Motor neuron (in vitro differentiated cells): Measurements from ENCODE around the gene DLG1. TPM values are rescaled to one million over a fixed set of nuclear protein-coding genes. Genes with fewer than 3 reads are reported as not detected.

Experiments used
- ATAC-seq, 8 experiments: fragments of 200-7000 bp; cut with Tn5 transposase; replicated peaks in 6 of 8; 2 replicates each; pipeline ENCODE4 v1.8.0; 2021; ENCODE audit warnings: mild to moderate bottlenecking in 8 of 8, moderate library complexity in 8 of 8
- H3K27ac ChIP-seq, 2 donors: fragments of 250-450 bp; sonication (Bioruptor Pico); 2 replicates each; pipeline ENCODE4 v1.9.0; 2021; ENCODE audit warnings: antibody characterized with exemption in 2 of 2, mild to moderate bottlenecking in 2 of 2, moderate library complexity in 1 of 2
- H3K4me1 ChIP-seq, 2 donors: fragments of 250-450 bp; sonication (Bioruptor Pico); replicated peaks in 1 of 2; 2 replicates each; pipeline ENCODE4 v1.6.1; 2021; ENCODE audit warnings: antibody characterized with exemption in 2 of 2, mild to moderate bottlenecking in 2 of 2, moderate library complexity in 1 of 2
- H3K4me3 ChIP-seq, 5 donors: fragments of 250-450 bp; sonication (Bioruptor Pico); 2 replicates each; pipeline ENCODE4 v1.9.0; 2021; ENCODE audit warnings: antibody characterized with exemption in 5 of 5, mild to moderate bottlenecking in 5 of 5, moderate library complexity in 4 of 5
- WGBS, 10 experiments: fragments of 450-650 bp; shearing (Covaris generic); methylation state at CpG; one replicate each; pipeline ENCODE4 v1.0.0; 2022; 5-methylcytosine and 5-hydroxymethylcytosine counted together
- in situ Hi-C, 9 experiments: fragments of 400-800 bp; cut with MboI; loops; one replicate each; pipeline ENCODE4 v1.15.0; 2021; ENCODE audit warnings: low sequenced_read_pairs in 9 of 9, low pct_unique_long_range_greater_than_20kb in 2 of 9; ENCODE audit not compliant: unreplicated experiment in 9 of 9
- total RNA-seq, 8 experiments: library from RNA; unstranded; fragments of 300-600 nt; gene quantifications; 2 replicates each; pipeline versions ENCODE4 v1.2.3 to v1.2.4, GENCODE V29; 2022

Gene DLG1
- total RNA-seq, 8 experiments from 2014 or later = 20.3 to 109 (median 47.7) TPM

GRCh38 chr3:197168606-197169005, 129.8 kb downstream of the DLG1 start:
- in situ Hi-C loops = no loop called here

GRCh38 chr3:197168063-197168462, 130.3 kb downstream of the DLG1 start:
- in situ Hi-C loops = no loop called here
- peaks cover 7 to 12% of the 10 kb centered on the region in 2 donors for H3K4me1 ChIP-seq
- H3K27ac ChIP-seq = no peak overlapping the region
- no peak overlapping the region for H3K4me3 ChIP-seq
- WGBS, 10 experiments = 74 to 100% (median 87%) methylated on average over 1 to 4 of the region's 4 CpGs; no CpG with 5 or more reads in 3 of the 10 experiments
- no peak for ATAC-seq

More at GRCh38 chr3:197168606-197169005, 129.8 kb downstream of the DLG1 start:
- Histone ChIP-seq H3K4me3 (no peak overlapping the region), H3K4me1 (peaks cover 7 to 12% of the 10 kb centered on the region in 2 donors), H3K27ac (no peak overlapping the region)
- WGBS, 10 experiments = 14 to 88% (median 40%) methylated on average over 1 to 2 of the region's 2 CpGs; no CpG with 5 or more reads in 1 of the 10 experiments
- peak; percentile 58 to 91 (median 82) for ATAC-seq

- no peak overlapping the region for H3K4me3 ChIP-seq
- H3K4me1 ChIP-seq = peaks cover 7 to 12% of the 10 kb centered on the region in 2 donors
- no peak for ATAC-seq
- H3K27ac ChIP-seq = no peak overlapping the region
- in situ Hi-C loops = no loop called here
- WGBS, 10 experiments = 64 to 100% (median 100%) methylated on average over 1 to 2 of the region's 2 CpGs; no CpG with 5 or more reads in 1 of the 10 experiments
Observed at GRCh38 chr3:197167549-197167948, 130.9 kb downstream of the DLG1 start.

- WGBS, 10 experiments = 91 to 100% (median 95%) methylated on average over 2 to 6 of the region's 6 CpGs; no CpG with 5 or more reads in 2 of the 10 experiments
- Histone ChIP-seq H3K4me1 (peaks cover 7 to 12% of the 10 kb centered on the region in 2 donors), H3K27ac (no peak overlapping the region), H3K4me3 (no peak overlapping the region)
- no peak for ATAC-seq
- in situ Hi-C loops = no loop called here
Observed at GRCh38 chr3:197165890-197166289, 132.5 kb downstream of the DLG1 start.

DNA sequence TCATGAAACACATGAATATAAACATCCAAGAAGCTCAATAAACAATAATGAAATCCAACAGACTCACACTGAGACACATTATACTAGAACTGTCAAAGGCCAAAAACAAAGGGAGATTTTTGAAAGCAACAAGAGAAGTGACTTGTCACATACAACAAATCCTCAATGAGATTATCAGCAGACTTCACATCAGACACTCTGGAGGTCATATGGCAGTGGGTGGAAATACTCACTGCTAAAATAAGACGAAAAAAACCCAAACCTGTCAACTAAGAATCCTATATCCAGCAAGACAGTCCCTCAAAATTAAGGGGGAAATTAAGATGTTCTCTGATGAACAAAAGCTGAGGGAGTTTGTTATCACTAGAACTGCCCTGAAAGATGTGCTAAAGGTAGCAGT, 143.4 kb downstream of the DLG1 start:
- peaks cover 0 to under 1% of the 10 kb centered on the region in 2 donors for H3K4me1 ChIP-seq
- no peak overlapping the region for H3K4me3 ChIP-seq
- no peak for ATAC-seq
- in situ Hi-C loops = no loop called here
- 80 to 88% (median 82%) methylated on average over 1 of the region's 1 CpG; no CpG with 5 or more reads in 6 of the 10 experiments for WGBS, 10 experiments
- no peak overlapping the region for H3K27ac ChIP-seq

- Histone ChIP-seq H3K4me1 (peaks cover 0 to 4% of the 10 kb centered on the region in 2 donors), H3K4me3 (no peak overlapping the region), H3K27ac (no peak overlapping the region)
- ATAC-seq = peak in 4 of 8 experiments; percentile 43 to 73 (median 48)
- WGBS, 10 experiments = 78 to 100% (median 100%) methylated on average over 1 of the region's 1 CpG; no CpG with 5 or more reads in 5 of the 10 experiments
- in situ Hi-C loops = no loop called here
Observed at GRCh38 chr3:197151580-197151979, 146.8 kb downstream of the DLG1 start.

- WGBS, 10 experiments = 86 to 100% (median 99%) methylated on average over 1 to 3 of the region's 3 CpGs
- Histone ChIP-seq H3K4me3 (no peak overlapping the region), H3K4me1 (peaks cover 0 to 4% of the 10 kb centered on the region in 2 donors), H3K27ac (no peak overlapping the region)
- ATAC-seq = no peak
- in situ Hi-C loops = no loop called here
Observed at GRCh38 chr3:197149528-197149927, 148.9 kb downstream of the DLG1 start.

DNA sequence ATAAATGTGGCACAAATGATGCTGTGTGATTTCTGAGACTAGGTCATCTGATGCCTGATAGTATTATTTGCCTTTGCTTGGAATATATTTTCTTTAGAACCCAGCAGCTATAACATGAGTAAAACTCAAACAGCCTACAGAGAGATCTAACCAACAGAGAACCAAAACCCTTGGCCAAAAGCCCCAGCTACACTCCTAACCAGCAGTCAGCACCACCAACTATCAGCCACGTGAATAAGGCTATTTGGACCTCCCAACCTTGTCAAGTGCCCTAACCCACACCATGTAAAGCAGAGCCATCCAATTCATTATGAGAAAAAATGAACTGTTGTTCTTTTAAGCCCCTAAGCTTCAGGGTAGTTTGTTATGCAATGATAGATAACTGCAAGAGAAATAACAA, 154.2 kb downstream of the DLG1 start:
- ATAC-seq = no peak
- WGBS, 10 experiments = 80 to 83% (median 83%) methylated on average over 1 of the region's 1 CpG; no CpG with 5 or more reads in 5 of the 10 experiments

DNA sequence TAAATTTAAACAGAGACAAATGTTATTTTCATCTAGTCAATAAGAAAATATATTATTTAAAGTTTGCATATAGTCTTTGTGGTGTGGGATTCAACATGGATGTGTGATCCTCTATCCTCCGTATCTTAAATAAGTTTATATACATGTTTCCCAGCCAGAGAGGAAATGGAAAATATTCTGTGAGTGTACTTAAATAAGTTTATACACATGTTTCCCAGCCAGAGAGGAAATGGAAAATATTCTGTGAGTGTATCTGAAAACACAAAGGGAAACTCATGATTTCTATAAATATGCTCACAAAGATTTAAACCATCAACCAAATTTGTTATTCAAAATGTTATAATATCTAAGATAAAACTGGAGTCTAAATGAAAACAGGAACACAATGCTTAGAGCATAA, 158.8 kb downstream of the DLG1 start:
- WGBS, 10 experiments = 14 to 100% (median 100%) methylated on average over 1 of the region's 1 CpG; no CpG with 5 or more reads in 3 of the 10 experiments
- no peaks in the 10 kb centered on the region for H3K4me1 ChIP-seq
- in situ Hi-C loops = no loop called here
- no peak for ATAC-seq
- H3K4me3 ChIP-seq = no peak overlapping the region
- H3K27ac ChIP-seq = no peak overlapping the region

More for the DNA sequence above, 154.2 kb downstream of the DLG1 start:
- in situ Hi-C loops = no loop called here
- Histone ChIP-seq H3K4me1 (no peaks in the 10 kb centered on the region), H3K27ac (no peak overlapping the region), H3K4me3 (no peak overlapping the region)

DNA sequence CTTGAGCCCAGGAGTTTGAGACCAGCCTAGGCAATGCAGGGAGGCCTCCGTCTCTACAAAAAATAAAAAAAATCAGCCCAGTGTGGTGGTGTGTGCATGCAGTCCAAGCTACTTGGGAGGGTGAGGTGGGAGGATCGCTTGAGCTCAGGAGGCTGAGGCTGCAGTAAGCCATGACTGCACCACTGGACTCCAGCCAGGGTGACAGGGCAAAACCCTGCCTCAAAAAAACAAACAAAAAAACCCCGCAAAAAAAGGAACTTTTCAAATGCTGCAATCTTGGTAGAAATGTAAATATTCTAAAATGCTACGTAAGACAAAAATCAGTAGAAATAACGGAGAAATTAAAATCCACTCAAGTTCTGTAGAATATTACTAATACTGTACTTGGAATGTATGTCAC, 160.7 kb downstream of the DLG1 start:
- H3K4me3 ChIP-seq = no peak overlapping the region
- in situ Hi-C loops = no loop called here
- no peaks in the 10 kb centered on the region for H3K4me1 ChIP-seq
- ATAC-seq = no peak
- WGBS, 10 experiments = 80 to 100% (median 98%) methylated on average over 1 to 5 of the region's 5 CpGs; no CpG with 5 or more reads in 1 of the 10 experiments
- H3K27ac ChIP-seq = no peak overlapping the region

DNA sequence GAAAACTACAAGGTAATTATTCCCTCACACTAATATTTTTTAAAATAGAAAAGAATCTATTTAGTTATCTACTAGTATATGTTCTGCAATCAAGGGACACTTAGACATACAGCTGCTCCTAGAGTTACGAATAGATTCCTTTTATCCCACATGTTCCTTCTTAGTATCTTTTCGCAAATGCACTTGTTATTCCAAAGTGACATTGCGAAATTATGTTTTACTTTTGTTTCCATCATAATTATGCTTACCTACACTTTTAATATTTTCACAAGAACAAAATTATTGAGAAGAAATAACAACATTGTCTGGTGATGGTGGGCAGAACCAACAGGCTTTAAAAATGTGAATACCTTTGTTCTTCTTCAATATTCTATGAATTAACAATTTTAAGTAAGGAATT, 161.7 kb downstream of the DLG1 start:
- ATAC-seq = no peak
- WGBS, 10 experiments = 82 to 100% (median 100%) methylated on average over 1 to 3 of the region's 3 CpGs; no CpG with 5 or more reads in 2 of the 10 experiments
- Histone ChIP-seq H3K4me3 (no peak overlapping the region), H3K4me1 (no peaks in the 10 kb centered on the region), H3K27ac (no peak overlapping the region)
- in situ Hi-C loops = no loop called here

DNA sequence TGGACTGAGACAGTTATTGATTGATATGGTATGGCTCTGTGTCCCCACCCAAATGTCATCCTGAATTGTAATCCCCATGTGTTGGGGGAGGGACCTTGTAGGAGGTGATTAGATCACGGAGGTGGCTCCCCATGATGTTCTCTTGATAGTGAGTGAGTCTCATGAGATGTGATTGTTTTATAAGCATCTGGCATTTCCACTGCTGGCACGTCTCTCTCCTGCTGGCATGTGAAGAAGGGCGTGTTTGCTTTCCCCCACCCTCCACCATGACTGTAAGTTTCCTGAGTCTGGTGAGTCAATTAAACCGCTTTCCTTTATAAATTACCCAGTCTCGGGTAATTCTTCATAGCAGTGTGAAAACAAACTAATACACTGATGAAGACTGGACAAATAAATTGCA, 163.2 kb downstream of the DLG1 start:
- Histone ChIP-seq H3K4me3 (no peak overlapping the region), H3K4me1 (no peaks in the 10 kb centered on the region), H3K27ac (no peak overlapping the region)
- in situ Hi-C loops = no loop called here
- WGBS, 10 experiments = 45 to 100% (median 90%) methylated on average over 1 to 5 of the region's 5 CpGs; no CpG with 5 or more reads in 3 of the 10 experiments
- no peak for ATAC-seq

- H3K27ac ChIP-seq = no peak overlapping the region
- in situ Hi-C loops = no loop called here
- no peaks in the 10 kb centered on the region for H3K4me1 ChIP-seq
- no peak overlapping the region for H3K4me3 ChIP-seq
- no peak for ATAC-seq
- WGBS, 10 experiments = 80 to 100% (median 100%) methylated on average over 1 of the region's 2 CpGs; no CpG with 5 or more reads in 6 of the 10 experiments
Observed at GRCh38 chr3:197132916-197133530, 165.4 kb downstream of the DLG1 start.

GRCh38 chr3:197125636-197126035, 172.8 kb downstream of the DLG1 start:
- 13 to 100% (median 79%) methylated on average over 1 to 2 of the region's 2 CpGs for WGBS, 10 experiments
- H3K27ac ChIP-seq = no peak overlapping the region
- in situ Hi-C loops = no loop called here
- H3K4me3 ChIP-seq = no peak overlapping the region
- ATAC-seq = peak in 1 of 8 experiments; percentile 49
- H3K4me1 ChIP-seq = no peaks in the 10 kb centered on the region
